ENCODE measurements around the gene CNN1. TPM values are rescaled to one million over a fixed set of nuclear protein-coding genes. Genes with fewer than 3 reads are reported as not detected.

The CNN1 gene
- total RNA-seq, 2 donors from 2014 or later, result 12.8 to 16.2 TPM

GRCh38 chr19:11504502-11505031 is 34.1 kb upstream of the CNN1 start:
- H3K36me3 ChIP-seq (ENCODE audit: control insufficient read depth, insufficient read depth, low read length), result no peaks in the 10 kb centered on the region
- H3K4me1 ChIP-seq (ENCODE audit: control insufficient read depth, insufficient read depth, low read length), result no peaks in the 10 kb centered on the region
- Mint-ChIP-seq H3K27me3 (ENCODE audit: insufficient read depth) (no peaks in the 10 kb centered on the region), H3K4me3 (peak overlapping the region; percentile 72), H3K9me3 (no peaks in the 10 kb centered on the region), H3K27ac (peak overlapping the region; percentile 91), H3K36me3 (ENCODE audit: low read depth) (peaks cover 15% of the 10 kb centered on the region), H3K4me1 (peaks cover 7% of the 10 kb centered on the region)
- H3K9me3 ChIP-seq (ENCODE audit: control insufficient read depth, low read length), result no peaks in the 10 kb centered on the region
- WGBS, 2 experiments (ENCODE audit: insufficient coverage in 1 of 2, insufficient read length in 1 of 2), result 68 to 75% methylated on average over 6 to 7 of the region's 7 CpGs
- H3K4me3 ChIP-seq (ENCODE audit: low read length), result peak overlapping the region; percentile 81
- peak overlapping the region; percentile 39 for H3K9ac ChIP-seq (ENCODE audit: extremely low read depth, low read length, poor library complexity, severe bottlenecking)
- H3K27me3 ChIP-seq (ENCODE audit: control insufficient read depth, insufficient read depth, low read length, poor library complexity, severe bottlenecking), result no peaks in the 10 kb centered on the region
- H3K27ac ChIP-seq (ENCODE audit: low read depth, low read length), result no peak overlapping the region
- no peak for DNase-seq
- TF ChIP-seq, protein P1, sequence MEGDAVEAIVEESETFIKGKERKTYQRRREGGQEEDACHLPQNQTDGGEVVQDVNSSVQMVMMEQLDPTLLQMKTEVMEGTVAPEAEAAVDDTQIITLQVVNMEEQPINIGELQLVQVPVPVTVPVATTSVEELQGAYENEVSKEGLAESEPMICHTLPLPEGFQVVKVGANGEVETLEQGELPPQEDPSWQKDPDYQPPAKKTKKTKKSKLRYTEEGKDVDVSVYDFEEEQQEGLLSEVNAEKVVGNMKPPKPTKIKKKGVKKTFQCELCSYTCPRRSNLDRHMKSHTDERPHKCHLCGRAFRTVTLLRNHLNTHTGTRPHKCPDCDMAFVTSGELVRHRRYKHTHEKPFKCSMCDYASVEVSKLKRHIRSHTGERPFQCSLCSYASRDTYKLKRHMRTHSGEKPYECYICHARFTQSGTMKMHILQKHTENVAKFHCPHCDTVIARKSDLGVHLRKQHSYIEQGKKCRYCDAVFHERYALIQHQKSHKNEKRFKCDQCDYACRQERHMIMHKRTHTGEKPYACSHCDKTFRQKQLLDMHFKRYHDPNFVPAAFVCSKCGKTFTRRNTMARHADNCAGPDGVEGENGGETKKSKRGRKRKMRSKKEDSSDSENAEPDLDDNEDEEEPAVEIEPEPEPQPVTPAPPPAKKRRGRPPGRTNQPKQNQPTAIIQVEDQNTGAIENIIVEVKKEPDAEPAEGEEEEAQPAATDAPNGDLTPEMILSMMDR (conservative IDR thresholded peaks at IDR 0.05), result no peak

- 0 to 3% methylated on average over 6 to 33 of the region's 33 CpGs for WGBS, 2 experiments (ENCODE audit: insufficient coverage in 1 of 2, insufficient read length in 1 of 2)
- H3K4me1 Mint-ChIP-seq, result peaks cover 7% of the 10 kb centered on the region
- TF ChIP-seq, protein P1 (conservative IDR thresholded peaks at IDR 0.05), result no peak
- peak overlapping the region; percentile 96 for H3K27ac ChIP-seq (ENCODE audit: low read depth, low read length)
- H3K9me3 ChIP-seq (ENCODE audit: control insufficient read depth, low read length), result no peaks in the 10 kb centered on the region
- H3K4me3 ChIP-seq (ENCODE audit: low read length), result peak overlapping the region; percentile 81
- H3K9ac ChIP-seq (ENCODE audit: extremely low read depth, low read length, poor library complexity, severe bottlenecking), result peak overlapping the region; percentile 87
- H3K27me3 Mint-ChIP-seq (ENCODE audit: insufficient read depth), result no peaks in the 10 kb centered on the region
- peaks cover 10% of the 10 kb centered on the region for H3K36me3 Mint-ChIP-seq (ENCODE audit: low read depth)
- no peaks in the 10 kb centered on the region for H3K4me1 ChIP-seq (ENCODE audit: control insufficient read depth, insufficient read depth, low read length)
- peak; percentile 99 for DNase-seq
- H3K4me3 Mint-ChIP-seq, result peak overlapping the region; percentile 72
- H3K27me3 ChIP-seq (ENCODE audit: control insufficient read depth, insufficient read depth, low read length, poor library complexity, severe bottlenecking), result no peaks in the 10 kb centered on the region
- H3K9me3 Mint-ChIP-seq, result no peaks in the 10 kb centered on the region
- H3K36me3 ChIP-seq (ENCODE audit: control insufficient read depth, insufficient read depth, low read length), result no peaks in the 10 kb centered on the region
- peak overlapping the region; percentile 91 for H3K27ac Mint-ChIP-seq
Measured at GRCh38 chr19:11505032-11505503, 33.6 kb upstream of the CNN1 start.

DNA sequence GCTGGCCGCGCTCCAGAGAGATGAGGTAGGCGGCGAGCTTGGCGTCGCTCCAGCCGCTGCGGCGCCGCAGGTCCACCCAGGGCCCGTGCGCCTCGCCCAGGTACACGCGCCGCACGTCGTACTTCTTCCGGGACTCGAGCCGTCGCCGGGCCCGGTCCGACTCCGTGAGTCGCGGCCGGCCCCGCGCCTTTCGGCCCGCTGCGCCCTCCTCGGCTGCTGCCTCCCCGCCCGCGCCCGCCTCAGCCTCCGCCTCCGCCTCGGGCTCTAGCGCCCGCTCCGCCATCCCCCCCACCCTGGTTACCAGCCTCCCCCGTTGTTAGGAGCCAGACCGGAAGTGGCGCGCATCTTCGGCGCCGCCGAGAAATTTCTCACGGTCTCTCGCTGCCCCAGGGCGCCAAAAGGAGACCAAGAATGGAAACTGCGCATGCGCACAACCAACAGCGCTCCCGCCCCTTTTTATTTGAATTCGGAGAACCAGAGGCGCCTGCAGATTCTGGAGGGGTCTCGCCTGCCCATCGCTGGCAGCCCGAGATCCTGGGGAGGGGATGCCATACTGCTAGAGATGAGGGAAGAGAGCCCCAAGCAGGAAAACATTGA is 33.0 kb upstream of the CNN1 start, which contains the start of gene ZNF653:
Gene ZNF653 (minus strand): TSS at position 336 of the 597 bp plus-strand sequence. CDS start 53 bp downstream, at position 283.
- Histone ChIP-seq H3K27me3 (ENCODE audit: control insufficient read depth, insufficient read depth, low read length, poor library complexity, severe bottlenecking) (no peaks in the 10 kb centered on the region), H3K27ac (ENCODE audit: low read depth, low read length) (peak within 1 kb of the TSS; percentile 96), H3K9me3 (ENCODE audit: control insufficient read depth, low read length) (no peaks in the 10 kb centered on the region), H3K9ac (ENCODE audit: extremely low read depth, low read length, poor library complexity, severe bottlenecking) (peak within 1 kb of the TSS; percentile 87), H3K36me3 (ENCODE audit: control insufficient read depth, insufficient read depth, low read length) (no peaks in the 10 kb centered on the region), H3K4me1 (ENCODE audit: control insufficient read depth, insufficient read depth, low read length) (no peaks in the 10 kb centered on the region), H3K4me3 (ENCODE audit: low read length) (peak within 1 kb of the TSS; percentile 81)
- Mint-ChIP-seq H3K27me3 (ENCODE audit: insufficient read depth) (no peaks in the 10 kb centered on the region), H3K36me3 (ENCODE audit: low read depth) (peaks cover 9% of the 10 kb centered on the region), H3K4me3 (peak within 1 kb of the TSS; percentile 72), H3K27ac (peak within 1 kb of the TSS; percentile 94), H3K9me3 (no peaks in the 10 kb centered on the region), H3K4me1 (peaks cover 7% of the 10 kb centered on the region)
- DNase-seq, result peak; percentile 97
- TF ChIP-seq, protein P1 (conservative IDR thresholded peaks at IDR 0.05), result no peak
- 0 to 1% methylated on average over 18 to 65 of the region's 65 CpGs for WGBS, 2 experiments (ENCODE audit: insufficient coverage in 1 of 2, insufficient read length in 1 of 2)

Measured in endodermal cell (in vitro differentiated cells).